ENCODE measurements around the gene LARGE1.

The LARGE1 gene

DNA sequence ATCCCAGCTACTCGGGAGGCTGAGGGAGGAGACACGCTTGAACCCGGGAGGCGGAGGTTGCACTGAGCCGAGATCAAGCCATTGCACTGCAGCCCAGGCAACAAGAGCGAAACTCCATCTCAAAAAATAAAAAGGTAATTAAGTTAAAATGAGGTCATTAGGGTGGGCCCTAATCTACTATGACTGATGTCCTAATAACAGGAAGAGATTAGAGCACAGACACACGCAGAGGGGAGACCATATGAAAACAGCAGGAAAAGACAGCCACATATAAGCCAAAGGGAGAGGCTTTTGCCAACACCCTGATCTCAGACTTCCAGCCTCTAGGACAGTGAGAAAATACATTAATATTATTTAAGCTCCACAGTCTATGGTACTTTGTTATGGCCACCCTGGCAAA, 17.3 kb downstream of the LARGE1 start:
- Histone ChIP-seq H3K4me2 (ENCODE audit: low read depth, low read length, poor library complexity, severe bottlenecking) (no peak overlapping the region), H4K20me1 (ENCODE audit: low read depth, low read length) (no peaks in the 10 kb centered on the region), H3K36me3 (ENCODE audit: low read length) (no peaks in the 10 kb centered on the region), H3K4me3 (ENCODE audit: insufficient read depth, low read length, poor library complexity, severe bottlenecking) (no peak overlapping the region), H3K9ac (ENCODE audit: low read length) (no peak overlapping the region), H2AFZ (ENCODE audit: low read depth, low read length, severe bottlenecking) (no peak overlapping the region), H3K79me2 (ENCODE audit: insufficient read depth, low read length) (no peaks in the 10 kb centered on the region), H3K27ac (ENCODE audit: low read depth, low read length) (no peak overlapping the region), H3K9me2 (replicated peaks; ENCODE audit: insufficient read depth, low read length) (no peaks in the 10 kb centered on the region), H3K9me3 (ENCODE audit: insufficient read depth, low read length) (no peaks in the 10 kb centered on the region), H3F3A (ENCODE audit: insufficient read depth) (no peaks in the 10 kb centered on the region), H3K27me3 (ENCODE audit: low read length) (no peaks in the 10 kb centered on the region)
- TF ChIP-seq, protein P1, sequence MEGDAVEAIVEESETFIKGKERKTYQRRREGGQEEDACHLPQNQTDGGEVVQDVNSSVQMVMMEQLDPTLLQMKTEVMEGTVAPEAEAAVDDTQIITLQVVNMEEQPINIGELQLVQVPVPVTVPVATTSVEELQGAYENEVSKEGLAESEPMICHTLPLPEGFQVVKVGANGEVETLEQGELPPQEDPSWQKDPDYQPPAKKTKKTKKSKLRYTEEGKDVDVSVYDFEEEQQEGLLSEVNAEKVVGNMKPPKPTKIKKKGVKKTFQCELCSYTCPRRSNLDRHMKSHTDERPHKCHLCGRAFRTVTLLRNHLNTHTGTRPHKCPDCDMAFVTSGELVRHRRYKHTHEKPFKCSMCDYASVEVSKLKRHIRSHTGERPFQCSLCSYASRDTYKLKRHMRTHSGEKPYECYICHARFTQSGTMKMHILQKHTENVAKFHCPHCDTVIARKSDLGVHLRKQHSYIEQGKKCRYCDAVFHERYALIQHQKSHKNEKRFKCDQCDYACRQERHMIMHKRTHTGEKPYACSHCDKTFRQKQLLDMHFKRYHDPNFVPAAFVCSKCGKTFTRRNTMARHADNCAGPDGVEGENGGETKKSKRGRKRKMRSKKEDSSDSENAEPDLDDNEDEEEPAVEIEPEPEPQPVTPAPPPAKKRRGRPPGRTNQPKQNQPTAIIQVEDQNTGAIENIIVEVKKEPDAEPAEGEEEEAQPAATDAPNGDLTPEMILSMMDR (IDR thresholded peaks at IDR 0.05; ENCODE audit: insufficient read depth, low read length, poor library complexity, severe bottlenecking) = no peak
- TF ChIP-seq EZH2phosphoT487 (conservative IDR thresholded peaks at IDR 0.05; ENCODE audit: low read length) = no peak

DNA sequence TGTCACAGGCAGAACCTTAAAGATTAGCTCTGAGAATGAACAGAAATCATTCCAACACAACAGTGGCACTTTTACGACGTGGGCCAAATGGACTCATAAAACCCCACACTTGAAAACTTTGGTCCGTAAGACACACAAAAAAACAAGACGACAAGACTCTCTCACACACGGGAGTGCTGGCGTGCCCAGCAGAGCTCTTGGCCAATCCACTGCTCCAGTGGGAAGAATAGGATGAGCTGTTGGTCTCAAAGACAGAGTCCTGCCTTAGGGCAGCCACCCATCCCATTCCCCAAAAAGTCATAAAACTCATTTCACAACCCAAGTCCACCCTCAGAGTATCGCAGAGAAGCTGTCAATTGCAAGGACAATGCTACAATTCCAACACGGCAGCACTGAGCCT, 18.2 kb downstream of the LARGE1 start:
- Histone ChIP-seq H2AFZ (ENCODE audit: low read depth, low read length, severe bottlenecking) (no peak overlapping the region), H3K27ac (ENCODE audit: low read depth, low read length) (no peak overlapping the region), H3K79me2 (ENCODE audit: insufficient read depth, low read length) (no peaks in the 10 kb centered on the region), H3K4me3 (ENCODE audit: insufficient read depth, low read length, poor library complexity, severe bottlenecking) (no peak overlapping the region), H3K9ac (ENCODE audit: low read length) (no peak overlapping the region), H3K36me3 (ENCODE audit: low read length) (no peaks in the 10 kb centered on the region), H3F3A (ENCODE audit: insufficient read depth) (no peaks in the 10 kb centered on the region), H4K20me1 (ENCODE audit: low read depth, low read length) (no peaks in the 10 kb centered on the region), H3K4me2 (ENCODE audit: low read depth, low read length, poor library complexity, severe bottlenecking) (no peak overlapping the region), H3K27me3 (ENCODE audit: low read length) (no peaks in the 10 kb centered on the region), H3K9me2 (replicated peaks; ENCODE audit: insufficient read depth, low read length) (no peaks in the 10 kb centered on the region), H3K9me3 (ENCODE audit: insufficient read depth, low read length) (no peaks in the 10 kb centered on the region)
- no peak for TF ChIP-seq EZH2phosphoT487 (conservative IDR thresholded peaks at IDR 0.05; ENCODE audit: low read length)
- TF ChIP-seq, protein P1 (IDR thresholded peaks at IDR 0.05; ENCODE audit: insufficient read depth, low read length, poor library complexity, severe bottlenecking) = no peak

DNA sequence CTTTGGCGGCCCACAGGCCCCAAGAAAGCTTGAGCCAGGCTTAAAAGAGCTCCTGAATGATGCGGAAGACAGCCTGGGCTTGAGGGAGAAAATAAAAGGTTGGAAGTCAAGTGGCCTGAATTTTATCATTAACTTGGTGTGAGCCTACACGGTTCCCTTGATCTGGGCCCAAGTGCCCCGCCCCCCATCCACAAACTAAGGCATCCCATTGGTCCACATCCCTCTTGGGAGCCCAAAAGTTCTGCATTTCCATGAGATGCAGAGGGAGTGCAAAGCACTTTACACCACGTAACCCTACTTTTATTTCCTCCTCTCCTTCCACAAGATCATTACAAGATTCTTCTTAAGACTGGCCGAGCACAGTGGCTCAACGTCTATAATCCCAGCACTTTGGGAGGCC, 22.2 kb downstream of the LARGE1 start:
- H3K36me3 ChIP-seq (ENCODE audit: low read length) = no peaks in the 10 kb centered on the region
- no peaks in the 10 kb centered on the region for H3F3A ChIP-seq (ENCODE audit: insufficient read depth)
- no peaks in the 10 kb centered on the region for H3K79me2 ChIP-seq (ENCODE audit: insufficient read depth, low read length)
- no peaks in the 10 kb centered on the region for H3K9me3 ChIP-seq (ENCODE audit: insufficient read depth, low read length)
- TF ChIP-seq, protein P1 (IDR thresholded peaks at IDR 0.05; ENCODE audit: insufficient read depth, low read length, poor library complexity, severe bottlenecking) = no peak
- no peak for TF ChIP-seq EZH2phosphoT487 (conservative IDR thresholded peaks at IDR 0.05; ENCODE audit: low read length)
- H3K4me2 ChIP-seq (ENCODE audit: low read depth, low read length, poor library complexity, severe bottlenecking) = no peak overlapping the region
- H3K27ac ChIP-seq (ENCODE audit: low read depth, low read length) = no peak overlapping the region
- no peaks in the 10 kb centered on the region for H4K20me1 ChIP-seq (ENCODE audit: low read depth, low read length)
- H3K27me3 ChIP-seq (ENCODE audit: low read length) = no peaks in the 10 kb centered on the region
- no peak overlapping the region for H3K9ac ChIP-seq (ENCODE audit: low read length)
- no peak overlapping the region for H3K4me3 ChIP-seq (ENCODE audit: insufficient read depth, low read length, poor library complexity, severe bottlenecking)
- no peaks in the 10 kb centered on the region for H3K9me2 ChIP-seq (replicated peaks; ENCODE audit: insufficient read depth, low read length)
- H2AFZ ChIP-seq (ENCODE audit: low read depth, low read length, severe bottlenecking) = no peak overlapping the region

DNA sequence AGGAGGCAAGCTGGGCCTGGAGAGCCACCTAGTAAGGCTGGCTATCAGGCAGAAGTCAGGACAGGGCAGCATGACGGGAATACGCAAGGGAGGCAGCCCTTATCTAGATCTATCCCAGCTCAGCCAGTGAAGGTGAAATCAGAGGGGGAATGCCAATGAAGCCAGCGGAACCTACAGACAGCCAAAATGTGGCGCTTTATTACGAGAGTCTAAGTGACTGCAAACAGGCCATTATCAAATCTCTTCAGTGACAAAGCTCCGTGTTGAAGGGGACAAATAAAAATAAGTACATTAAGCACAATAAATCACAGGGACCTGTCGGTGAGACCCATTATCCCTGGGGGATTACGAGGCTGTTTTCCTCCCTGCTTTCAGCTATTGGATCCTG, 22.8 kb downstream of the LARGE1 start:
- H3K36me3 ChIP-seq (ENCODE audit: low read length) = no peaks in the 10 kb centered on the region
- H3K9me2 ChIP-seq (replicated peaks; ENCODE audit: insufficient read depth, low read length) = no peaks in the 10 kb centered on the region
- H2AFZ ChIP-seq (ENCODE audit: low read depth, low read length, severe bottlenecking) = no peak overlapping the region
- H3K79me2 ChIP-seq (ENCODE audit: insufficient read depth, low read length) = no peaks in the 10 kb centered on the region
- H3K4me3 ChIP-seq (ENCODE audit: insufficient read depth, low read length, poor library complexity, severe bottlenecking) = no peak overlapping the region
- H3F3A ChIP-seq (ENCODE audit: insufficient read depth) = no peaks in the 10 kb centered on the region
- H3K27ac ChIP-seq (ENCODE audit: low read depth, low read length) = no peak overlapping the region
- no peaks in the 10 kb centered on the region for H3K27me3 ChIP-seq (ENCODE audit: low read length)
- H3K9ac ChIP-seq (ENCODE audit: low read length) = no peak overlapping the region
- H3K4me2 ChIP-seq (ENCODE audit: low read depth, low read length, poor library complexity, severe bottlenecking) = no peak overlapping the region
- TF ChIP-seq, protein P1 (IDR thresholded peaks at IDR 0.05; ENCODE audit: insufficient read depth, low read length, poor library complexity, severe bottlenecking) = no peak
- no peak for TF ChIP-seq EZH2phosphoT487 (conservative IDR thresholded peaks at IDR 0.05; ENCODE audit: low read length)
- H4K20me1 ChIP-seq (ENCODE audit: low read depth, low read length) = no peaks in the 10 kb centered on the region
- no peaks in the 10 kb centered on the region for H3K9me3 ChIP-seq (ENCODE audit: insufficient read depth, low read length)

Measured in SU-DHL-6 (cell line).